Stimulated activated naive CD8-positive, alpha-beta T cell treated with anti-CD3 and anti-CD28 coated beads, Interleukin-15, Interleukin-2, amounts not matched to agents 100 U/mL and 50 U/mL, for 24 hours (primary cell): ENCODE results near the gene ANTXR1.
"Not testable (repeated sequence)": the region's sequence is repeated elsewhere in the genome, so short reads cannot be mapped to it uniquely, and the experiment has no call there.

Experiments
- ATAC-seq: fragments of 150-1000 bp; cut with Tn5 transposase; one replicate; pipeline ENCODE4 v1.10.0; 2021
- DNase-seq: peaks from one replicate; pipeline ENCODE4 v3.0.0; 2021

ANTXR1 gene

DNA sequence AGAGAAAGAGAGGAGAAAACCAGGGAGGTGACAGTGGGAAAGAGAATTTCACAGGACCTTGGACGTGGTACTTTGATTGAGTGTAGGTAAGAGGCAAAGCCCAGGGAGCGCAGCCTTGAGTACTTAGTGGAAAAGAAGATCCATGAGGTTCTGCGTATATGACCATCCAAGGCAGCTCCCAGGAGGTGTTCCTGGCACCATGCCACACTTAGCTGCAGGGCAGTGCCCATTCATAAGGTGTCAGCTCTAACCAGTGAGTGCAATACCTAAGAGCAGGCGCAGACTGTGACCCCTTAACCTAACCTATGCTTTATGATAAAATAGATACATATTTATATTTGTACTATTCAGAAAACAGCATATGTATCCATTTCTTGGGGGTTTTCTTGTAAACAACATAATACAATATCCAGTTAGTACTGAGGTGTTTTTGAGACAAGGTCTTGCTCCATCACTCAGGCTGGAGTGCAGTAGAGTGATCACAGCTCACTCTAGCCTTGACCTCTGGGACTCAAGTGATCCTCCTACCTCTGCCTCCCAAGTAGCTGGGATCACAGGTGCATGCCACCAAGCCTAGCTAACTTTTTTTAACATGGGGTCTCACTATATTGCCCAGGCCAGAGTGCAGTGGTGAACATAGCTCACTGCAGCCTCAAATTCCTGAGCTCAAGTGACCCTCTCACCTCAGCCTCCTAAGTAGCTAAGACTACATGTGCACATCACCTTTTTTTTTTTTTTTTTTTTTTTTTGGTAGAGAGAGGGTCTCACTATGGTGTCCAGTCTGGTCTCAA, 199.5 kb downstream of the ANTXR1 start:
- no peak for ATAC-seq

DNA sequence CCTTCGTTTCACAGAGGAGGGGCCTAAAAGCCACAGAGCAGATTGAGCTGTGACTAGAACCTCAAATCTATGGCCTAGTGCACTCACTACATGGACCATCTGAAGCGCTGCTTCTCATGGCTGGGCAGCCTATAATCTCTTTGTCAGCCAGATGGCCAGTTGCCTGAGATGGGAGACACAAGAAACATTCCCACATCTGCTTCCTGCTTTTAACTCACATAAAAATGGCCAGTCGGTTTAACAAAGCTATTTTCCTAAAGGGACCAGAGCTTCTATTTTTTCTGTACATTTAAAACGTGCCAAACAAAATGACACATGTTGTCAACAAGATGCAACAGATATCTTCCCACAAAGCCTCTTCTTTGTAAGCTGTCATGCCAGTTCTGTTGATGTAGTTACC, 200.2 kb downstream of the ANTXR1 start:
- ATAC-seq (no peak), DNase-seq (no peak)

More for the DNA sequence above, 199.5 kb downstream of the ANTXR1 start:
- no peak for DNase-seq

DNA sequence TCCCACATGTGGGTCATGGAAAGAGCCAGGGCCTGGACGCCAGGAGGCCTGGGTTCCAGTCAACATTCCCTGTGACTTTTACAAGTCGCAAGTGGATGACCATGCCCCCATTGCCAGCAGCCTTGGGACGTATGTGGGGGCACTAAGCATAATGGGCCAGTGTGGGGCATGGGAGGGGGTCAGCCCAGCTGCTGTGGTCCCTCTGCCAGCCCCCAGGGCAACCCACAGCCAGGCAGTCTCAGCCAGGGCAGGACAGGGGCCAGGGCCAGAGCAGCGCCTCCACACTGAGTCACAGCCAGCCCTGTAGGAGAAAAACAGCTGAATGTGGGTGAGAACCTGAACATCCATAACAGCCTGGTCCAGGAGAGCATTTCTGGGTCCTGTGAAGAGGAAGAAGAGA, 200.8 kb downstream of the ANTXR1 start:
- DNase-seq (no peak), ATAC-seq (no peak)

DNA sequence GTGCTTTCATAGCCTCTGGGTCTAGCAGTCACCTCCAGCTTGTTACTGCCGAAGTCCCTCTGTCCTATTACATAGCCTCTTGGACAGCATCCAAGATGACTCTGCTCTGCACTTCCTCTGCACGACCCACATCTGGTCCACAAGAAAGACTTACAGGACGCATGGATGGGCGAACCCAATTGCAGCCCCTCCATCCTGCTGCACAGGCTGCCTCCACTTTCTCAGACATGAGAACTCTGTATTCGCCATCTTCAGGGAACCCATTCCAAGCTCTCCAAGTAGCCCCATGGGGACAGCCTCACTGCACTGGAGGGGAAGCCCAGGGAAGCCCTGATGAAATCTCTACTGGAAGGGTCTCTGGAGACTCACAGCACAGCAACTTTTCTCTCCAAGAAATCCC, 201.9 kb downstream of the ANTXR1 start:
- ATAC-seq (no peak), DNase-seq (no peak)

DNA sequence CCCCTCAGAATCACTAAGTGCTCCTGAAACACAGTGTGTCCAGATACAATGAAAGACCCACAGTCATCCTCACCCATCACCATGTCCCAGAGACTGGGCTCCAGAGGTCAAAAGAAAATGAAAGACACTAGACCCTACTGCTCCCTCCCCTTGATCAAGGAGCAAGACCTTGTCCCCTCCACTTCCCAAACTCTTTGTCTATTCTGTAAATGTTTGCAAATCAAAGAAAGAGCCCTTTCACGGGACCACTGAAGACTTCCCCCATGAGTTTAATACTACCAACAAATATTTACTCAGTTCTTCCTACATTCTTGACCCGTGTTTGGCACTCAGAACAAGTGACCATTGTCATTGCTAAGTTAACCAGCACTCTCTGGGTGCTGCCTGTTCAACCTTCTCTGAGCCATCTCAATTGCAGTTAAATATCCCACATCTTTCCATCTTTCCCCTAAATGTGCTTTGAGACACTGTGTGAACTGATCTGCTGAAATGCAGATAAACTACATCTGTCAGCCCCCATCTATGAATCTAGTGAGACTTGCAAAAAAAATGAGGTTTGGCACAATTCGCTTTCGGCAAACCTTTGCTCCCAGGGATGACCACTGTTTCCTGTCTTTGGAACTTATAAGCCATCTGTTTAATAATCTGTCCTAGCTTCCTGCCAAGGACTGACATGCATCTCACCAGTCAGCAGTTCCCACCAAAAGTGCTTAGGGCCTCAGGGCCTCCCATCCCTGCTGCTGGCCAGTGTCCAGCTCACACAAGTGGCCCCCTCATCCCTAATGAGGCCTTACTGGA, 203.8 kb downstream of the ANTXR1 start:
- DNase-seq, result no peak
- no peak for ATAC-seq

DNA sequence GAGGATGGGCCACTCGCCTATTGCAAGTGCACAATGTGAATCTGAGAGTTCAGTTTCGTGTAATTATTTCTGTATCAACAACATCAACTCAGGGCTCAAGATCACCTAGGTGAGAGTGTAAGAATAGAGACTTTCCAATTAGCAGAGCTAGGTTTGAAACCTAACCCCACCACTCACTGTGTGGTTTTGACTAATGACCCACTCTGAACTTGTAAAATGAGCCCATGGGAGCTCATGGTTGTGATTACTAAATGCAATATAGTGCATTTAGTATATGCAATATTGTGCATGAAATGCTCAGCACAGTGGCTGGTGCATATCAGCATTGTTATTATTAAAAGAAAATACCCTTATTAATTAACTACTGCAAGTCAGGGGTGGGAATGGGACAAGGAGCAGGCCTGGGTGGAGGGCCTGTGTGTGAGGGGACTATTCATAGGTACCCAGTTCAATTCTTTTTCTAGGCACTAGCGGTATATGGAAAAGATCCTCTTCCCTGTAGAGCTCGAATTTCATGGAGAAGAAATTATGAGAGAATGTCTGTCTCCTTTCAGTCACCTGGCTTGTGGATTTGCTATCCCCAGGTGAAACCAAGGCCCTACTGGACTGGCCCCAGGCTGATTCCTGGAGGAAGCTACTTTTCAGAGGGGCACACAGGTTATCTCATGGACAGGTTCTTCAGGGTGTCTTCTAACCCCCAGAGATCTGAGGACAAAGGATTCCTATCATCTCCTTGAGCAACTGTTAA, 204.5 kb downstream of the ANTXR1 start:
- DNase-seq (no peak), ATAC-seq (no peak)

DNA sequence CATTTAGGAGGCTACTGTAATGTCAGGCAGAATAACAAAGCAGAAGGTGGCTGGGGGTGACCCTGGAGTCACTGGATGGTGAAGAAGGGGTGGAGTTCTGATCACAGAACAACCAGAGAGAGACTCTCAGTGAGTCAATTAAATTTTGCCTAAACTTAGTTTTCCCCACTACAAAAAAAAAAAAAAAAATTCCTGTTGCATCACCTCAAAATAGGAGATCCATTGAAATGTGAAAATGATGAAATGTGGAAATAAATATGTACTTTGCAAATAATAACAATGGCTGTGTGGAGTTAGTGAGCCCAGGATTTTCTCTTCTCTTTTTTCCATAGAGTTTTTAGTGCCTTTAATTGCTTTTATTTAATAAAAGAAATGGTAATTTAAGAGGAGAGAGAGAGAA, 208.5 kb downstream of the ANTXR1 start:
- no peak for DNase-seq
- no peak for ATAC-seq

DNA sequence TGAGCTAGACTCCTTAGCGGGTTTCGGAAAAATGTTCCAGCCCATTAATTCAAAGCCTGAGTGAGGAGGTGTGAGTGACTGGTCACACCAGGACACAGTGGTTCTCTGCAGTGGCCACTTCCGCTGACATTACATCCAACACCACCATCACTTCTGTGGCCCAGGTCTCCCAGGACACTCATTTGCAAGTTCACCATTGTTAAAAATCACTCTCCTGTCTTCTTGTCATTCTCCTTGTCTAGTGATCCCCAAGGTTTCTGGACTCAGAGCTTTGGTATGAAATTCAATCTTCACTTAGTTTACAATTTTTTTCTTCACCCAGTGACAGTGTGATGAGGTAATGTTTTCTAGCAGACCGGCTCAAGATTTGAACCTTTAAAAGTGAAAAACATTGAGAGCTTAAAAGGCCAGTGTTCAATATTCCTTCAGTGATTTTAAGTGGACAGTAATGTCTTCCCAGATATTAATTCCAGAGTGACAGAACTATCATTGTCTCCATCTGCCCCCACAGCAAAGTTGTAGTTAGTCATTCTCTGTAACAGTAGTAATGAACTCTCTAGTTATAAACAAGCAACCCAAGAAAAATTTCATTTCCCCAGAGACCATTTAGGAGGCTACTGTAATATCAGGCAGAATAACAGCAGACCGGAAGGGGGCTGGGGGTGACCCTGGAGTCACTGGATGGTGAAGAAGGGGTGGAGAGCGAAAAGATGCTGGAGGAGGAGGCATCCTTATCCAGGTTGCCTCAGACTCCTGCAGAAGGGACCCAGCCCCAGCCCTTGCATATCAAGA, 209.2 kb downstream of the ANTXR1 start:
- DNase-seq (no peak), ATAC-seq (no peak)

DNA sequence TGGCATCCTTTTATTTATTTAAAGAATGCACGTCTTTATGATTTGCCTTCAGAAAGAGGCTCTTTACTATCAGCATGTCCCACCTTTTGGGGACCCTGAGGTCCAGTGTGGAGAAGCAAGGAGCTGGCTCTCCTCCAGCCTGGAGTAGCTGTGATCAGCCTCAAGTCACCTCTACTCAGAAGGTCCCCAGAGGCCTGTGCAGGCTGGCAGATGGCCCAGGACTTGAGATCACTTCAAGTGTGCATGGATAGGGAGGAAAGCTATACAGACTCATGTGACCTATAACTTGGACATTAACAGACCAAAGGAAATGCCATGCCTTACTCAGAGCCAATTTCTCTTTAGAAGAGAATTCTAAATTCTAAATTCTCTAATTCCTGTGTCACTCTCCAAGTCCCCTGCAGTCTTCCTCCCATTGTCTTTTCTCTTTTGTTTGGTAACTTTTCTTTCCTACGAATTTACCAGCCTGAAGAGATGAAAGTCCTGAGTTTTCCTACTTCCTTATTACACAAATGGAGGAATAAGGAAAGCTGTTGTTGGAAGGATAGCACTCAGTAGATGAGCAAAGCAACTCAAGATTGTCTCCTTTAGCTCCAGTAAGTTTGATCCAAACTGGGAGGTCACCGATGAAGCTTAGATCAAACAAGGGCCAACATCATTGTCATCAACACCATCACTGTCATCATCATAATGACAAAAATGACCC, 210.1 kb downstream of the ANTXR1 start:
- ATAC-seq (no peak), DNase-seq (no peak)

DNA sequence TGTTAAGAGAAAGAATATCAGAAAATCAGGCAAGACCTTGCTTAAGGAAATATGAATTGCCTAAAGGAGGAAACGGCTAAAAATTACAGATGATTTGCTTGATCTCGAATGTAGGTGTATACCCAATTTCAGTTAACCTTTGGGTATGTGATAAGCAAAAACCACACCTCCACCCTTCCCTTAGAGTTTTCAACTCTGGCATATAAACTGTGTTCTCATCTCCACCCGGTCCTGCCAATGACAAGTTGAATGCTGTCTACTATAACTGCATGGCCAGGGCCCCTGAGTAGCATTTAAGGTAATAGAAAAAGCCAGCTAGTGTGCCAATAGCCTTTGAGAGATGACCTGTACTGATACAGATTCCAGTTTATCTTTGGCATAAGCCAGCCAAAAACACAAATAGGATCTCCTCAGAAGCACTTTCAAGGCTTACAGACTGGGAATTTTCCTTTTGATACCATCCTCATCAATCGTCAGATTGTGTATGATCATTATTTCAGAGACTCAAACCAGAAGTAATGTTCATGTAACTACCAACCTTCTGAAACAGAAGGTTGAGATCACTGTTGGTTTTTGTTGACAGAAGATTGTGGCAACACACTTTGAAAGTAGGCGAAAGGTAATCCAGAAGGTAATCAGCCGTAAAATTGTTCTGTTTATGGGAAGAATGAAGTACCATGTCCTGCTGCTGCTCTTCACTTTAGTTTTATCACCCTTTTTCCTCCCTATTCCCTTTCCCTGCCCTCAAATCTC, 211.0 kb downstream of the ANTXR1 start:
- no peak for DNase-seq

DNA sequence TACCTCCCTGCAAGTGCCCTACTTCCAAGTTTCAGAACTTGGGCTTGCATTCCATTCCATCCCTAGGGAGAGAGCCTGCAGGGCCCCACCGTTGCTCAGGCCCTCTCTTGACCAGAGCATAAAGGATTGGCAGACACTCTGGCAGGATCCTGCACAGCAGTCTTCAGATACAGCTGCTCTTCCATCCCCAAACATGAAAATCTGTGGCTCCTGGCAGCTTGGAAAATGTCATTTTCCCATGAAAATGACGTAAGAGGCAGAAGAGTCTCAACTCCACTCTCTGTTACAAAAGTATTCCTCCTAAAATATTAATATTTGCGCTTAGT, 211.5 kb downstream of the ANTXR1 start:
- ATAC-seq (no peak), DNase-seq (no peak)

More for the DNA sequence above, 211.0 kb downstream of the ANTXR1 start:
- ATAC-seq, result no peak

DNA sequence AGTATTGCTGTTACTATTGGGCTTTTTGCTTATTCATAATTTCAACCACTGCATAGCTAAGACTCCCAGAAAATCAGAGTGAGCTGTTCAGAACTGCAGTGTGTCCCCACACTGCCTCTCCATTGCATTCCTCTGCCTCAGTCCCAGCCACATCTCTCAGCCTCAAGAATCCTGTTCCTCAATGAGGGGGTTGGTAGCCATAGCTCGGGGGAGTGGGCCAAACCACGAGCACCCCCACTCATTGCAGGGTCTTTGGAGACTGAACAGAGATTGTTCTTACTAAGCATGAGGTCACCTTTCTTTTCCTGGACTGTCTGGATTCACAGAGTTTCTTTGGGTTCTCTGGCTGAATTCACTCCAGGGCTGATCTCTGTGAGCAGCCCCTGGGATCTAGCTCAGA, 213.0 kb downstream of the ANTXR1 start:
- no peak for DNase-seq
- ATAC-seq, result no peak

DNA sequence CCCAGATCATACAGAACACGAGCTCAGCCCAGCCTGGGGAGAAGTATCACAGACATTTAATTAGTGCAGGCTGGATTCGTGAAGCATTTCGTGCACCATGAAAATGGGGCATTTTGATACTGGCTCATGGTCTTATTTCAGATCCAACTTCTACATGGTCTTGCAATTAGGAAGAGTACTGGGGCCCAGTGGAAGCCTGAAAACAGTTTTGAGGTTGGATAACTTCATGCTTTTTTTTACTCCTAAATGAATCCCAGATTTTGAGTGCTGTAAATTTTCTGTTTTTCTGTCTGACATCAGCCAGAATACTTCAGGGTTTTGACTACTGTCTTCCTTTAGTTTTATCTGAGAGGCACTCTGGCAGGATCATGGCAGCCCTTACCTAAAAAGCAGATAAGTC, 213.9 kb downstream of the ANTXR1 start:
- no peak for ATAC-seq
- DNase-seq, result no peak

DNA sequence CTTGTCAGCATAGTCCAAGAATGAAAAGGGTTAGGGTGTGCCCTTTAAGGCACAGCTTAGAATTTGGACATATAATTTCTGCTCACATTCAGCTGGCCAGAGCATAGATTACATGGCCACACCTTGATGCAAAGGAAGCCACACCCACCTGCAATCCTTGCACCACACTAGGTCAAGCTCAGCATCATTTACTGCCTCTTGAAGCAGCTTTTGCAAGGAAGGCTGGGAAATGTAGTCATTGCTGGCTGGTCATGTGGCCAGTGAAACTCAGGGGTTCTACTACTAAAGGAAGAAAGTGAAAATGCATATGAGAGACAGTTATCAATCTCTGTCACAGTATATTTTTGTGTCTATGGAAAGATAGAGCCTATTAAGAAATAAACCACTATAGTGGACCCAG, 214.7 kb downstream of the ANTXR1 start:
- no peak for ATAC-seq
- DNase-seq, result no peak

DNA sequence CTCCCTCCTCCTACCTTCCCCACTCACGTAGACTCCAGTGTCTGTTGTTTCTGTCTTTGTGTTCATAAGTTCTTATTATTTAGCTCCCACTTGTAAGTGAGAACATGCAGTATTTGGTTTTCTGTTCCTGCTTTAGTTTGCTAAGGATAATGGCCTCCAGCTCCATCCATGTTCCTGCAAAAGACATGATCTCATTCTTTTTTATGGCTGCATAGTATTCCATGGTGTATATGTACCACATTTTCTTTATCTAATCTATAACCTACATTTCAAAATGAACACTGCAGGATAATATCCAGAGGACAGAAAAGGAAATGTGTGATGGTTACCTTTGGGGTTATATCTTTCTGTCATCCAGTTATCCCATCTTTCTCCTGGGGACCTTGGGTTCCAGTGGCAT, 218.0 kb downstream of the ANTXR1 start:
- not testable (repeated sequence) for ATAC-seq, DNase-seq

DNA sequence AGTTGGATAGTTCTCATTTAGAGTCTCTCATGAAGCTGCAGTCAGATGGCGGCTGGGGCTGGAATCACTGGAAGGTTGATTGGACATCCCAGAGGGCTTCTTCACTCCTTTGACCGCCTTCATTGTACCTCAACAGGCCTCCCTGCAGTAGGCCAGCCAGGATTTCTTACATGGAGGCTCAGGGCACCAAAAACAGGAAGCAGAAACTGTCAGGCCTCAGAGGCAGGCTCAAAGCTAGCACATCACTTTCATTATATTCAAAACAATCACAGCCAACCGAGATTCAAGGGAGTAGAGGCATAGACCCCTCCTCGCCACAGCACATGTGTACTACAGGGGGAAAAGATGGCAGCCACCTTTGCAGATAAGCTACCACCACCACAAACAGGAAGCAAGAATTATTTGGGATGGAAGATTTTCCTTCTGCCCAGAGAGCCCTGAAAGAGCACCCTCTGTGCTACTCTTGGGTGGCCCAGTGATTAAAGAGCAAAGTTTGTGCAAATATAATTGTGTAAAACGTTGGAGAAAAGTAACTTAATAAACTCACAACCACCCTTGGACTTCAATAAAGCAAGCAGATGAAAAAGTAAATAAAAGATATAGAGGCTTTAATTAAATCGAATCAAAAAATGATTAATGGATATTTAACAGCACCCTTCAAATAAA, 218.8 kb downstream of the ANTXR1 start:
- DNase-seq (no peak), ATAC-seq (no peak)

DNA sequence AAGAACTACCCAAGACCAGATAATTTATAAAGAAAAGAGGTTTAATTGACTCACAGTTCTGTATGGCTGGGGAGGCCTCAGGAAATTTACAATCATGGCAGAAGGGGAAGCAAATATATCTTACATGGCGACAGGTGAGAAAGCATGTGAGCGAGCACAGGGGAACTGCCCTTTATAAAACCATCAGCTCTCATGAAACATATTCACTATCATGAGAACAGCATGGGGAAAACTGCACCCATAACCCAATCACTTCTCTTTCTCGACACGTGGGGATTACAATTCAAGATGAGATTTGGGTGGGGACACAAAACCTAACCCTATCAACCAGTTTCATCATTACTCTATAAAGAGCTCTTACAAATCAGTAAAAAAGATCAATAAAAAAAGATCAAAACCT, 222.9 kb downstream of the ANTXR1 start:
- ATAC-seq, DNase-seq: not testable (repeated sequence)

DNA sequence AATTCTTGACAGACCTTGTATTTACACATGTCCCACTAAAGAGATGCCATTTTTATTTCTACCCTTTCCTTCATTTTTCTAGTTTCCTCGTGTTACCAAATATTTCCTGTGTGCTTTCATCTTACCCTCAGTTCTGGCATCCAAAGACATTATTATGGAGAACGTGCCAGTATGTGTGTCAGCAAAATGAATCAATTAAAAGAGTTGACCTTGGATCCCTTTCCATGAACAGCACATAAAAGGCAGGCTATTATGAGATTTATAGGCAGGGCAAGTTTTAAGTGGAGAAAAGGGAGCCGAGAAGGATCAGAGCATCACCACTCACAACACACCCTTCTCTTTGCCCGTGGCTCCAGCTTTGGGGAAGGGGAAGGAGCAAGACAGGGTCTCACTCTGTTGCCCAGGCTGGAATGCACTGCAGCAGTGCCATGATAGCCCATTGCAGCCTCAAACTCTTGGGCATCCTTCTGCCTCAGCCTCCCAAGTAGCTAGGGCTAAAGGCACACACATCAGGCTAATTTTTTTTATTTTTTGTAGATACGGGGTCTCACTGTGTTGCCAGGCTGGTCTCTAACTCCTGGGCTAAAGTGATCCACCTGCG, 224.2 kb downstream of the ANTXR1 start:
- ATAC-seq, result no peak
- DNase-seq, result no peak

DNA sequence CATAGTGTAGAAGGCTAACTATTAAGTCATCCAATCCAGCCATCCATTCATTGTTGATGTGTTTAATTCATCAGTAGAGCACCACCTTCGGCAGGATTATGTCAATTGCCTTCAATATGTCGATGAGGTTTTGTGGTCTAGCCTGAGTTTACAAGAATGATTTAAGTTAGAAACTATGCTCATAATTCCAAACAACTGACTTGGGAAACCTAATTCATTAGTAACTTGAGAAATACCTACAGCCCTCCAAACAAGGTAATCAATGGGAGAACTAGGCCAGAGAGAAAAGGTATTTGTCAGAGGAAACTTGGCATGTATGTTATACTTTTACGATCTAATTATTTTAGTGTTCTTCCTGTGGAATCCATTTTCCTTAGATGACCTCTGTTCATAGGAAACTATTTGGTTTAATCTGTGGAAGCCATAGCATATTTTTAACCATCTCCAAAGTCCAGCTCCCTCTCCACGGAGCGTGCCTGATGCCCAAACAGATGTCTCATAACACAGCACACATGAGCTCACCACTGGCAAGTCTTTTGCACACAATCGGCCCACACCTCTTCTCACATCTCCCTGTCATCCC, 225.6 kb downstream of the ANTXR1 start:
- no peak for DNase-seq
- ATAC-seq, result no peak
